ENCODE results near the gene SULF2.

SULF2 gene

DNA sequence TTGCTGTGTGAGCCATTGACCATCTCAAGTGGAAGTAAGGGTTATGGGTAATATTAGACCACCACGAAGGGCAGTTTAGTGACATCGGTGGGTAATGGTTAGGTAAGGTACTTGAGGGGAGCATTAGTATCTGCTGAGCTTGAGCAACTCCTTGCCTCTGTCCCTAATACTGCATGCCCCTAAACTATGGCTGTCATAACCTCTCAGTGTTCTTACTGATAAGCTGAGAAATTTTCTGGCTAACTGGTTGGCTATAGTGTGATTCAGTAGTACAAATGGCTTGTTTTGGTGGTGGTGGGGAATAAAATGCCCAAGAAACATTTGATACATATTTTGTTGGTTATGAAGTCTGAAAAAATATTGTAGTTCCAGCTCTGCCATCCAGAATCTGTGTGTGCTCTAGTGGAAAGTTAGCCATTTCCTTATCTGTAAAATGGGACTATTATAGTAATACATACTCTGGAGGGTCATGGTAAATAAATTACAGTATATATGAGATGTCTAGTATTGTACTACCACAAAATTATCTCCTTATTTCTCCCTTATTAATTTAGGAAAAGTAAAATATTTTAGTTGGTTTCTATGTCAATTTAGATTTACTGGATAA, 170.5 kb downstream of the SULF2 start:
- no peak for DNase-seq (ENCODE audit: low read depth)
- no peak for TF ChIP-seq CTCF (conservative IDR thresholded peaks at IDR 0.05; ENCODE audit: low read depth, low read length)
- no peak overlapping the region for H3K4me3 ChIP-seq (ENCODE audit: low read depth, low read length)

GRCh38 chr20:47612670-47613069, 172.6 kb downstream of the SULF2 start:
- DNase-seq (ENCODE audit: low read depth): no peak
- H3K4me3 ChIP-seq (ENCODE audit: low read depth, low read length): no peak overlapping the region

DNA sequence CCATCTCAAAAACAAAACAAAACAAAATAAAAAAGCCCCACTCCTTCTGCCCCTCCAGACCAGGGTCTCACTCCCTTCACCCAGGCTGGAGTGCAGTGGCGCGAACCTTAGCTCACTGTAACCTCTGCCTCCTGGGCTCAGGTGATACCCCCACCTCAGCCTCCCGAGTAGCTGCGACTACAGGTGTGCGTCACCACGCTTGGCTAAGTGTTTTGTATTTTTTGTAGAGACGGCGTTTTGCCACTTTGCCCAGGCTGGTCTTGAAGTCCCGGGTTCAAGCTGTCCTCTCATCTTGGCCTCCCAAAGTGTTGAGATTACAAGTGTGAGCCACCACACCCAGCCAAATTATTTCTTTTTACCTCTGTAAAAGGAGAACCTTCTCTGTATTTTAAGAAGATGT, 173.5 kb downstream of the SULF2 start:
- no peak for DNase-seq (ENCODE audit: low read depth)
- H3K4me3 ChIP-seq (ENCODE audit: low read depth, low read length): no peak overlapping the region
- no peak for TF ChIP-seq CTCF (conservative IDR thresholded peaks at IDR 0.05; ENCODE audit: low read depth, low read length)

More at GRCh38 chr20:47612670-47613069, 172.6 kb downstream of the SULF2 start:
- no peak for TF ChIP-seq CTCF (conservative IDR thresholded peaks at IDR 0.05; ENCODE audit: low read depth, low read length)

GRCh38 chr20:47610945-47611250, 174.4 kb downstream of the SULF2 start:
- DNase-seq (ENCODE audit: low read depth): no peak
- TF ChIP-seq CTCF (conservative IDR thresholded peaks at IDR 0.05; ENCODE audit: low read depth, low read length): no peak
- no peak overlapping the region for H3K4me3 ChIP-seq (ENCODE audit: low read depth, low read length)

DNA sequence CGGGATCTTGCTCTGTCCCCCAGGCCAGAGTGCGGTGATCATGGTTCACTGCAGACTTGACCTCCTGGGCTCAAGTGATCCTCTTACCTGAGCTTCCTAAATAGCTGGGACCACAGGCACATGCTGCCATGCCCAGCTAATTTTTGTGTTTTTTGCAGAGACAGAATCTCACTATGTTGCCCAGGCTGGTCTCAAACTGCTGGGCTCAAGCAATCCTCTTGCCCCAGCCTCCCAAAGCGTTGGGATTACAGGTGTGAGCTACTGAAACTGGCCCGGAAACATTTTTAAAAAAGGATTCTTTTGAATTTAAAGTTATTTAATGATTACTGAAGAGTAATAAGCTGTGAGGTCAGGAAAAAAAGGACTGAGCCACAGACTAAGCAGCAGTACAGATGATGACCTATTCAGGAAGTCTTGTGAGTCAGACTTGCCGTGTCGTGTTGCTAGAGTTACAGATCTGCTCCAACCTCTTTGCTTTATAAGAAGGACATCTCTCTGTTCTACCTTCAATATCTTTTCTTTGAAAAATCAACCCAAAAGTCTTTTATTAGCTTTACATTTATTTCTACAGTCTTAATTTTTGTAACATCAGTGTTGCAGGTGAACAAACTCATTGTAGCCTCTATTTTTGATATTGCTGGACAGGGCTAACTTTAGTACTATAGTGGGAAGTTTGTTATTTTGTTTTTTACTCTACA, 174.9 kb downstream of the SULF2 start:
- no peak overlapping the region for H3K4me3 ChIP-seq (ENCODE audit: low read depth, low read length)
- no peak for TF ChIP-seq CTCF (conservative IDR thresholded peaks at IDR 0.05; ENCODE audit: low read depth, low read length)
- DNase-seq (ENCODE audit: low read depth): peak; percentile 94

DNA sequence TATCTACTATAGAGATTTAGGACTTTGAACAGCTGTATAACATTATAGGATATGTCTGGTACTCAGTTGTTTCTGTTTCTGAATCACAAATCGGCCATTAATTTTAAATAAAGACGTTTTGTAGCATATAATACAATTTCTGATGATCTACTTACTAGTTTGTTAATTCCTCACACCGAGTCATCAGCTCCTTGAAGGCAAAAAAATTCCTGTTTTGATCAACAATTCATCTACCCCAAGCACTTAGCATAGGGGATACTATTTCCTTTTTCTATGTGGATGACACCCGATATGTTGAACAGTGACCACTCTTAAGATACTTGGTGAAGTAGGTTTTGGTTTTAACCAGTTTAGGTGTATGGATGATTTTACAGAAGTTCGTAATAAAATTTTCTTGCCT, 176.3 kb downstream of the SULF2 start:
- DNase-seq (ENCODE audit: low read depth): no peak
- no peak overlapping the region for H3K4me3 ChIP-seq (ENCODE audit: low read depth, low read length)
- TF ChIP-seq CTCF (conservative IDR thresholded peaks at IDR 0.05; ENCODE audit: low read depth, low read length): no peak
